Stimulated activated CD8-positive, alpha-beta memory T cell treated with anti-CD3 and anti-CD28 coated beads, Interleukin-4, amount 100 ng/mL, for 24 hours (primary cell): ENCODE measurements around the gene AREL1.

Experiments
- DNase-seq: peaks from one replicate; pipeline ENCODE4 v3.0.0-alpha.2; 2020; ENCODE audit warnings: low read depth

Gene AREL1

GRCh38 chr14:74660863-74661262, 52.0 kb downstream of the AREL1 start:
- no peak for DNase-seq

GRCh38 chr14:74660167-74660566, 52.7 kb downstream of the AREL1 start:
- DNase-seq: no peak

- no peak for DNase-seq
Measured at GRCh38 chr14:74658535-74659131, 54.2 kb downstream of the AREL1 start.

- DNase-seq: no peak
Measured at GRCh38 chr14:74656964-74657363, 55.9 kb downstream of the AREL1 start.

- no peak for DNase-seq
Measured at GRCh38 chr14:74655599-74656395, 57.1 kb downstream of the AREL1 start.

- no peak for DNase-seq
Measured at GRCh38 chr14:74654931-74655330, 57.9 kb downstream of the AREL1 start.

GRCh38 chr14:74653386-74654138, 59.3 kb downstream of the AREL1 start:
- no peak for DNase-seq

GRCh38 chr14:74652541-74652940, 60.3 kb downstream of the AREL1 start:
- no peak for DNase-seq

- DNase-seq: no peak
Measured at GRCh38 chr14:74650927-74651686, 61.8 kb downstream of the AREL1 start.

- DNase-seq: no peak
Measured at GRCh38 chr14:74649673-74650072, 63.2 kb downstream of the AREL1 start.

GRCh38 chr14:74649167-74649566, 63.7 kb downstream of the AREL1 start:
- no peak for DNase-seq

- no peak for DNase-seq
Measured at GRCh38 chr14:74648601-74649000, 64.3 kb downstream of the AREL1 start.

- no peak for DNase-seq
Measured at GRCh38 chr14:74647678-74648461, 65.0 kb downstream of the AREL1 start.

- no peak for DNase-seq
Measured at GRCh38 chr14:74647061-74647677, 65.7 kb downstream of the AREL1 start.

- no peak for DNase-seq
Measured at GRCh38 chr14:74645756-74646470, 67.0 kb downstream of the AREL1 start.

- DNase-seq: no peak
Measured at GRCh38 chr14:74645244-74645643, 67.6 kb downstream of the AREL1 start.

- DNase-seq: no peak
Measured at GRCh38 chr14:74641601-74642391, 71.1 kb downstream of the AREL1 start.

- DNase-seq: no peak
Measured at GRCh38 chr14:74638966-74639365, 73.9 kb downstream of the AREL1 start.

- DNase-seq: no peak
Measured at GRCh38 chr14:74638066-74638465, 74.8 kb downstream of the AREL1 start.

- DNase-seq: no peak
Measured at GRCh38 chr14:74637178-74637550, 75.7 kb downstream of the AREL1 start.
